ENCODE results near the gene POLD2. TPM values are rescaled to one million over a fixed set of nuclear protein-coding genes. Genes with fewer than 3 reads are reported as not detected.

Gene POLD2
- total and polyA plus RNA-seq, 2 of the 8 experiments (the other 6 are each of a cell fraction or from before 2014, with no cell fraction given): 148 to 214 TPM

DNA sequence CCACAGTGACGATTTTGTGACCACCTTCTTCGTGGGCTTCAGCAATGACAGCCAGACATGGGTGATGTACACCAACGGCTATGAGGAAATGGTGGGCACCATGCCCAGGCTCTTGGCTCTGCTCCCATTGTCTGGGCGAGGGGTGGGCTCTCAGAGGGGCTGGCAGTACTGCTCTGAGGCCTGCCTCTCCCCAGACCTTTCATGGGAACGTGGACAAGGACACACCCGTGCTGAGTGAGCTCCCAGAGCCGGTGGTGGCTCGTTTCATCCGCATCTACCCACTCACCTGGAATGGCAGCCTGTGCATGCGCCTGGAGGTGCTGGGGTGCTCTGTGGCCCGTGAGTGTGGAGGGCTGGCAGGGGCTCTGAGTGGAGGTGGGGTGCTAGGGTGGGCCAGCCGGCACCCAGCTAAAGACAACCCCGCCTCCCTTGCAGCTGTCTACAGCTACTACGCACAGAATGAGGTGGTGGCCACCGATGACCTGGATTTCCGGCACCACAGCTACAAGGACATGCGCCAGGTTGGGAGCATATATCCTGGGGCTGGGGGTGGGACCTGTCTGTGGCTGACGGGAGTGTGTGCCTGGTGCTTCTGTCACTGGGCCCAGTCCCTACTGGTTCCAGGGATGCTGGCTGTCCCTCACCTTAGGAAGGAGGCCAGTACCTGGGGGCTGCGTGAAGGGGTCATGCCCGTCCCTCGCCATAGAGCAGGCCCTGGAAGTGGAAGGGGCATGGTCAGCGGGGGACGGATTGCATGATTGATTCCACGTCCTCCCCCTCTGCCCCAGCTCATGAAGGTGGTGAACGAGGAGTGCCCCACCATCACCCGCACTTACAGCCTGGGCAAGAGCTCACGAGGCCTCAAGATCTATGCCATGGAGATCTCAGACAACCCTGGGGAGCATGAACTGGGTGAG lies 12.4 kb downstream of the POLD2 start (continued):
- TF ChIP-seq MAFK (IDR thresholded peaks at IDR 0.05; ENCODE audit: low read depth, low read length): no peak

Data from H1 (cell line).